Measurements from ENCODE around the gene DMXL1.
"Not testable (repeated sequence)": the region's sequence is repeated elsewhere in the genome, so short reads cannot be mapped to it uniquely, and the experiment has no call there.

DNA sequence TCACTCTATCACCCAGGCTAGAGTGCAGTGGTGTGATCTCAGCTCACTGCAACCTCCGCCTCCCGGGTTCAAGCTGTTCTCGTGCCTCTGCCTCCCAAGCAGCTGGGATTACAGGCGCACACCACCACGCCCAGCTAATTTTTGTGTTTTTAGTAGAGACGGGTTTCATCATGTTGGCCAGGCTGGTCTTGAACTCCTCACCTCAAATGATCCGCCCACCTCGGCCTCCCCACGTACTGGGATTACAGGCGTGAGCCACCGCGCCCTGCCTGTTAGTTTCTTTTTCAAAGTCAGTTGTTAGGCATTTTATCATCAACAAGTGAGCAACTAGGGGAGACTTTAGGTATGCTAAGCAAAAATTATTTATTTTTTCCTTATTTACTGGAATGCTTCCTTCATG, 4.4 kb downstream of the DMXL1 start:
- TF ChIP-seq, protein P1, sequence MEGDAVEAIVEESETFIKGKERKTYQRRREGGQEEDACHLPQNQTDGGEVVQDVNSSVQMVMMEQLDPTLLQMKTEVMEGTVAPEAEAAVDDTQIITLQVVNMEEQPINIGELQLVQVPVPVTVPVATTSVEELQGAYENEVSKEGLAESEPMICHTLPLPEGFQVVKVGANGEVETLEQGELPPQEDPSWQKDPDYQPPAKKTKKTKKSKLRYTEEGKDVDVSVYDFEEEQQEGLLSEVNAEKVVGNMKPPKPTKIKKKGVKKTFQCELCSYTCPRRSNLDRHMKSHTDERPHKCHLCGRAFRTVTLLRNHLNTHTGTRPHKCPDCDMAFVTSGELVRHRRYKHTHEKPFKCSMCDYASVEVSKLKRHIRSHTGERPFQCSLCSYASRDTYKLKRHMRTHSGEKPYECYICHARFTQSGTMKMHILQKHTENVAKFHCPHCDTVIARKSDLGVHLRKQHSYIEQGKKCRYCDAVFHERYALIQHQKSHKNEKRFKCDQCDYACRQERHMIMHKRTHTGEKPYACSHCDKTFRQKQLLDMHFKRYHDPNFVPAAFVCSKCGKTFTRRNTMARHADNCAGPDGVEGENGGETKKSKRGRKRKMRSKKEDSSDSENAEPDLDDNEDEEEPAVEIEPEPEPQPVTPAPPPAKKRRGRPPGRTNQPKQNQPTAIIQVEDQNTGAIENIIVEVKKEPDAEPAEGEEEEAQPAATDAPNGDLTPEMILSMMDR (IDR thresholded peaks at IDR 0.05), result not testable (repeated sequence)
- TF ChIP-seq POLR2A (IDR thresholded peaks at IDR 0.05), result not testable (repeated sequence)
